Ovary (tissue), 3 donors: ENCODE data around the gene CTAGE1.

Experiments used
- CTCF ChIP-seq, 3 donors: fragments of 450-650 bp in 2 of 3; fragments of 200-600 bp in 1 of 3; IDR thresholded peaks; one replicate each; pipeline versions ENCODE4 v1.5.1 to v1.8.0; 2016 to 2022; ENCODE audit warnings: antibody characterized with exemption in 3 of 3, mild to moderate bottlenecking in 1 of 3
- EP300 ChIP-seq: sonication (generic); formaldehyde crosslinking; IDR thresholded peaks from one replicate; pipeline ENCODE4 v1.6.1; 2017; ENCODE audit warnings: antibody characterized with exemption
- POLR2A ChIP-seq: fragments of 450-650 bp; IDR thresholded peaks from one replicate; pipeline ENCODE4 v1.6.1; 2017; ENCODE audit warnings: antibody characterized with exemption, mild to moderate bottlenecking, moderate library complexity
- donor health status: DM: no; HTN: no; CAD: no.

GRCh38 chr18:22412176-22412911 is 5.4 kb downstream of the CTAGE1 start:
- no peak for TF ChIP-seq POLR2A
- no peak for TF ChIP-seq EP300
- TF ChIP-seq CTCF (IDR thresholded peaks at IDR 0.05): no peak
